T47D (cell line): ENCODE data around the gene IRAK2.
A peak's percentile ranks its signal among the peaks of the same experiment; 100 is the strongest.
"Not testable (repeated sequence)": the region's sequence is repeated elsewhere in the genome, so short reads cannot be mapped to it uniquely, and the experiment has no call there.

Experiments
- DNase-seq, 2 experiments: peaks; one replicate each; pipeline versions ENCODE4 v3.0.0 to v3.0.0-alpha.2; 2011 to 2012; ENCODE audit warnings: low read depth in 1 of 2, low spot score in 1 of 2
- JUND ChIP-seq: IDR thresholded peaks from 2 replicates; pipeline ENCODE4 v1.6.1; 2012; ENCODE audit warnings: low read depth
- in situ Hi-C: cut with HindIII; loops from 2 replicates; pipeline ENCODE4 v1.10.0; 2016; ENCODE audit warnings: low sequenced_read_pairs, low pct_unique_long_range_greater_than_20kb

Gene IRAK2

GRCh38 chr3:10262027-10262426 is 97.3 kb downstream of the IRAK2 start:
- DNase-seq: no peak
- TF ChIP-seq JUND: no peak
- in situ Hi-C loops: no loop called here

- no peak for TF ChIP-seq JUND
- in situ Hi-C loops: no loop called here
- peak in 1 of 2 experiments; percentile 48 for DNase-seq
These were observed 99.1 kb downstream of the IRAK2 start for GRCh38 chr3:10263646-10264363.

- in situ Hi-C loops: no loop called here
These were observed 101.1 kb downstream of the IRAK2 start for GRCh38 chr3:10265833-10266232.

GRCh38 chr3:10266936-10267335 is 102.2 kb downstream of the IRAK2 start:
- in situ Hi-C loops, DNase-seq: not testable (repeated sequence)

More at GRCh38 chr3:10265833-10266232, 101.1 kb downstream of the IRAK2 start:
- no peak for DNase-seq
- TF ChIP-seq JUND: no peak

GRCh38 chr3:10268116-10268515 is 103.4 kb downstream of the IRAK2 start:
- TF ChIP-seq JUND: no peak
- DNase-seq: no peak
- in situ Hi-C loops: no loop called here

- DNase-seq: no peak
- in situ Hi-C loops: no loop called here
These were observed 104.2 kb downstream of the IRAK2 start for GRCh38 chr3:10268930-10269329.

GRCh38 chr3:10269443-10269842 is 104.7 kb downstream of the IRAK2 start:
- no peak for TF ChIP-seq JUND
- in situ Hi-C loops: no loop called here
- DNase-seq: no peak

More at GRCh38 chr3:10268930-10269329, 104.2 kb downstream of the IRAK2 start:
- no peak for TF ChIP-seq JUND

GRCh38 chr3:10272476-10272875 is 107.8 kb downstream of the IRAK2 start:
- in situ Hi-C loops, DNase-seq: not testable (repeated sequence)

GRCh38 chr3:10272977-10273376 is 108.3 kb downstream of the IRAK2 start:
- in situ Hi-C loops: no loop called here
- DNase-seq: no peak
- TF ChIP-seq JUND: no peak

GRCh38 chr3:10273702-10274305 is 109.1 kb downstream of the IRAK2 start:
- TF ChIP-seq JUND: no peak
- DNase-seq: no peak
- in situ Hi-C loops: no loop called here

- no peak for TF ChIP-seq JUND
- no peak for DNase-seq
- in situ Hi-C loops: no loop called here
These were observed 109.9 kb downstream of the IRAK2 start for GRCh38 chr3:10274601-10275000.

GRCh38 chr3:10277115-10277625 is 112.5 kb downstream of the IRAK2 start:
- in situ Hi-C loops: no loop called here
- DNase-seq: no peak
- TF ChIP-seq JUND: no peak

GRCh38 chr3:10278501-10278900 is 113.8 kb downstream of the IRAK2 start:
- in situ Hi-C loops: no loop called here
- DNase-seq: no peak
- TF ChIP-seq JUND: no peak
